Measurements from ENCODE around the gene CNOT11.

Gene CNOT11

GRCh38 chr2:101278925-101279324 lies 26.2 kb downstream of the CNOT11 start:
- DNase-seq (ENCODE audit: low read depth): no peak

DNA sequence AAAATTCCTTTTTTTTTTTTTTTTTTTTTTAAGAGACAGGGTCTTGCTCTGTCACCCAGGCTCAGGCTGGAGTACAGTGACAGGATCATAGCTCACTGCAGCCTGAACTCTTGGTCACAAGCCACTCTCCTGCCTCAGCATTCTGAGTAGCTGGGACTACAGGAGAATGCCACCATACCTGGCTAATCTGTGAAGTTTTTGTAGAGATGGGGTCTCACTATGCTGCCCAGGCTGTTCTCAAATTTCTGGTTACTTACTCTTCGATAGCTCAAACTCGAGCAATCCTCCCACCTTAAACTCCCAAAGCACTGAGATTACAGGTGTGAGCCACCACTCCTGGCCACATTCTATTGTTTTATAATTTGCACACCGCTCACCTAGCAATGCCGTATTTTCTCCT lies 28.8 kb downstream of the CNOT11 start:
- DNase-seq (ENCODE audit: low read depth): no peak

DNA sequence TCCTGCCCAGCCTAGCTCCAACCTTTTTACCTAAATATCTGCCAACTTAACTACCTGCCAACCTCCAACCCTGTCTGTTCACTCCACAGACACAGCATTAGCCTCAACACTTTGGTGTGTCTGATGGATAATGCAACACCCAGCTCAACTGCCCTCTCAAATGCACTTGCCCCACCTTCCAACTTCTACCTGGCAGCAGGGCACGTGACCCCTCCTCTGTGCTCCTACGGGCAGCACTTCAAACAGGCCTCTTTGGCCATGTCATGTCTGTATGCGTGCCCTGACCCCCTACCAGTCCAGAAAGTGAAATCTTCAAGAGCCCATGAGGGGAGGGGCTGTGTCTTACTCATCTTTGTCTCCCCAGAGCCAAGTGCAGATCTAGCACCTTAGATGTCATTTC lies 30.3 kb downstream of the CNOT11 start:
- no peak for DNase-seq (ENCODE audit: low read depth)

DNA sequence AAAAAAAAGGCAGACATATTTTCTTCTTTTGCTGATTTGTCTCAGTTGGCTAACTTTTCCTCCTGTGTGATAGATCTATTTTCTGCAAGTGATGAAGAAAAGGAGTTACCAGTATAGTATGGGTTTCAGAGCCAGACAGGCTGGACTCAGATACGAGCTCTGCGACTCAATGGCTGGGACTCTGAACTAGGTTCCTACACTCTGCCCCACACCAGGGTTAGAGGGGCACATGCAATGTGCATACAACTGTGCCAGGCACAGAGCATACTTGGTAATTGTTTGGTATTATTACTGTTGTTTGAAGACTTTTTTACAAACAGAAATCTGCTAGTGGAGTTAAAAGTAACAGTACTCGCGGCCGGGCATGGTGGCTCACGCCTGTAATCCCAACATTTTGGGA lies 34.0 kb downstream of the CNOT11 start:
- DNase-seq (ENCODE audit: low read depth): no peak

DNA sequence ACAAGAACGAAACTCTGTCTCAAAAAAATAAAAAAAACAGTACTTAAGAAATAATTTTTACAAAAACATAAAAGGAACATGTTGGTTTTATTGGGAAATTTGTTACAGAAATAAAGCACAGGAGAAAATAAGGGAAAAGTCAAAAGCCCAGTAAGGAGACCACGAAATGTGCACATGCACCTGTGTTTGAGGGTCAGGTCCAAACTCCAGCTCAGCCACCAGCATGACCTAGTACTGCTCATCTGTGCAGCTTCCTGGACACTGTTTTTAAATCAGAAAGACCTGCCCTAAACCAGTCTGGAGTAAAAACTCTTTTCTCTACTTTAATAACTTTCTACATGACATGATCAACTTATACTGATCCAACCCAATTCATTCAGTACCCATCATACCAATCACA lies 34.6 kb downstream of the CNOT11 start:
- no peak for DNase-seq (ENCODE audit: low read depth)

GRCh38 chr2:101290711-101291110 lies 38.0 kb downstream of the CNOT11 start:
- no peak for DNase-seq (ENCODE audit: low read depth)

DNA sequence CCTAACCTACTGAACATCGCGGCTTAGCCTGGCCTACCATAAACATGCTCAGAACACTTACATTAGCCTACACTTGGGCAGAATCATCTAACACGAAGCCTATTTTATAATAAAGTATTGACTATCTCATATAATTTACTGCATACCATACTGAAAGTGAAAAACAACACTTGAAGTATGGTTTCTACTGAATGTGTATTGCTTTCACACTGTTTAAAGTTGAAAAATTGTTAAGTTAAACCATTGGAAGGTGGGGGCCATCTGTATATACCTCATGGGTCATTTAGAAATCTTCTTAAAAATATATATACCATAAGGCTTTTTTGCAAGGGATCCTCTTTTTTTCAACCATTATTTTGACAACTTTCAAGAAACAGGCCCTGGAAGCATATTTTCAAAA lies 39.3 kb downstream of the CNOT11 start:
- no peak for DNase-seq (ENCODE audit: low read depth)

DNA sequence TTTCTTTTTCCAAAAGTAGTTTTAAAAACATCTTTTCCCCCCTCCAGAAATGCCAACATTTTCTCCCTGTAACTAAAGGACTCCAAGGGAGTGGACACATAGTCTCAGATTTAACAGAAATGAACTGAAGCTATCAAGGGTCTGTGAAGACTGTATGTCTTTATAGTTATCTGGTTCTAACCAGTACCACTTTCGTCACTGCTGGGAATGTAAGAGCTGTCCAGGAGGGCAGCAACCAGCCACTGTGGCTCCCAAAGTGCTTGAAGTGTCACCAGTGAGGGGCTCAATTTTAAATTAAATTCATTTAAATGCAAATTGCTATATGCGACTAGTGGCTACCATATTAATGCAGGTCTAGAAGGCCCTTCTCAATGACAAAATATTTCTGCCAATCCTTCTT lies 40.9 kb downstream of the CNOT11 start:
- DNase-seq (ENCODE audit: low read depth): no peak

- no peak for DNase-seq (ENCODE audit: low read depth)
These were observed 42.2 kb downstream of the CNOT11 start for GRCh38 chr2:101294861-101295260.

DNA sequence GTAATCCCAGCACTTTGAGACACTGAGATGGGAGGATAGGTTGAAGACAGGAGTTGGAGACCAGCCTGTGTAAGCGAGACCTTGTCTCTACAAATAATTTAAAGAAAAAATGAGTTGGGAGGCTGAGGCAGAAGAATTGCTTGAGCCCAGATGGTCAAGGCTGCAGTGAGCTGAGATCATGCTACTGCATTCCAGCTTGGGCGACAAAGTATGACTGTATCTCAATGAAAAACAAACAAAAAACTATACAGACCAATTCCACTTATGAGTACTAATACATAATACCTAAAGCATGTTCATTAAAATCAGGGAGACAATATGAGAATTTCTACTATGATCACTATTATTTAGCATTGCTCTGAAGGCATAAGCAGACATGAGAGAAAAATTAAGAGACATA lies 43.2 kb downstream of the CNOT11 start:
- no peak for DNase-seq (ENCODE audit: low read depth)

DNA sequence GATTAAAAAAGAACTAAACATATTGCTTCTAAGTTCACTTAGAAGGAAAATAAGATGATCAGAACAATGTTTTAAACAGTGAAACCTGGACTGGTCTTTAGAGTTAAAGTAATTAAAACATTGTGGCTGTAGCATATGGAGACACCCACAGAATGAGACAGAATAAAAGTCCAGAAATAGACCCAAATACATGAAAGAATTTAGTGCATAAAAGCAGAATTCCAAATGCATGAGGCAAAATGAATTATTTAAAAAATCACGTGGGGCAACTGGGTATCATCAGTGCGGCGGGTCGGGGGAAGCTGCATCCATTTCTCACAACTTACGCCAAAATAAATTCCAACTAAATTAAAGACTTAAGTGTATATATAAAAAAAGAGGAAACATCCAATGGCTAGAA lies 43.7 kb downstream of the CNOT11 start:
- DNase-seq (ENCODE audit: low read depth): no peak

DNA sequence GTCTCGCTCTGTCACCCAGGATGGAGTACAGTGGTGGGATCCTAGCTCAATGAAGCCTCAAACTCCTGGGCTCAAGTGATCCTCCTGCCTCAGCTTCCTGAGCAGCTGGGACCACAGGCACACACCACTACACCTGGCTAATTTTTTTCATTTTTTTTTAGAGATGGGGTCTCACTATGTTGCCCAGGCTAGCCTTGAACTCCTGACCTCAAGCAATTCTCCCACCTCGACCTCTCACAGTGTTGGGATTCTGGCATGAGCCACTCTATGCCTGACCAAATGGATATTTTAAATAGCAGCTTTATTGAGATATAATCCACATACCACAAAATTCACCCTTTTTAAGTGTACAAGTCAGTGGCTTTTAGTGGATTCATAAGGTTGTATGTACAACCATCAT lies 44.7 kb downstream of the CNOT11 start:
- DNase-seq (ENCODE audit: low read depth): no peak

DNA sequence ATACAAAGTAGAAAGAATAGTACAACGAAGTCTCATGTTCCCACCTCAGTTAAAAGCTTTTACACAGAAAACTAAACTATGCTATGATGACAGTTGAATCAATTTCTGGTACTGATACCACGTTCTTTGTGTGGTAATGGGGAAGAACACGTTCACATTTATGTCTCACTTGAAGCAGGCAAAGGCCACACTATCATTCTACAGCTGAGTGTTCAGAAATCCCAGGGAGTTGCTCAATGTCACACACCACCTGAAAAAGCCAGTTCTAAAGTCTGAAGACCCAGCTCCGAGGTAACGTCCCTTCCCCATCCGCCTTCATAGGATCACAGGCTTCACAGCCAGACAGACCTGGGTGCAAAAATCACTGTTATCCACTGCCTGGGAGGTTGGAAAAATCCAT lies 46.9 kb downstream of the CNOT11 start:
- no peak for DNase-seq (ENCODE audit: low read depth)

DNA sequence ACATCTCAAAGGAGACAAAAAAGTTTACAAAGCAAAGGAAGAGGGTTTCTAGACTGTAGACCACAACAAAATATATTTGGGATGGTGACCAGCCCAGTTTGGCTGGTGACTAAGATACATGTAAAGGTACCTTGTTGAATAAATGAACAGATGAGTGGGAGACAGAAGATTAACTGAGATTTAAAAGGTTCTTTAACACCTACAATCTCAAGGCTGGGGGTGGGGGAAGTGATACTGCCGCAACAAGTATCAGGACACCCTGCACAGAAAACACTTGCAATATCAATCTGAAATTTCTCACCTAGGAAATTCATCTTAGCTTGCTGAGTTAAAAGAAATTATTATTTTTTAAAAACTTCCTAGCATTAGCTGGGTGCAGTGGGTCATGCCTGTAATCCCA lies 47.5 kb downstream of the CNOT11 start:
- DNase-seq (ENCODE audit: low read depth): no peak

DNA sequence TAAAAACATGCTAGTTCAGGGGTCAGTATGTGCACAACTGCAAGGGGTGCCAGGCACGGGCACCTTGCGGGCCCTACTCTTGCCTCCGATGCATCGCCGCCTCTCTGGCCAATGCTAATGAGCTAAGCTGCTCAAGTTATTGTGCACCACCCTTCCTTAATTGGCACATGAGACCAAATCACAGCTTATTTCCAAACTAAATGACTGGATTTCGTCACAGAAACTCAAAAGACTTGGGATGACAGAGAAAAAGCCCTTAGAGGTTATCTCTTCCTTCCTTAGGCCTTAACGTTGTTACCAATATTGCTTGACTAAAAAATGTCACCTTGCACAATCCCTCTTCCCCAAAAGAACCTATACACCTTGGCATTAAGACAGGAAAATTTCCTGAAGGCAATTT lies 48.1 kb downstream of the CNOT11 start:
- DNase-seq (ENCODE audit: low read depth): no peak

GRCh38 chr2:101302016-101302415 lies 49.3 kb downstream of the CNOT11 start:
- DNase-seq (ENCODE audit: low read depth): no peak

DNA sequence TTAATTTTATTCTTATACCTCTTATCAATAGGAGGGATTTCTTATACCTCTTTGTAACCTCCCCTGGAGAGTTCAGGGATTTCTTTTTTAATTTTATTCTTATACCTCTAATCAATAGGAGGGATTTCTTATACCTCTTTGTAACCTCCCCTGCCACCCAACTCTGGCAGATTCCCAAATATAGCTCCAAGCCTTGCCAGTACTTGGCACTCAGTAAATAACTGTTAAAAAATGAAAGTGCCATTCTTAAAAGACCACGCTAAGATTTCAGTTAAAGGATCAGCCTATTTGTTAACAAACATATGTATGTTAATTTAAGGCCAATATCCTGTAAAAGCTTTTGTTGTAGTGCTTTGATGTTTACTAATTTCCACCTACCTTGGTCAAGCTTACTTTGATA lies 51.0 kb downstream of the CNOT11 start:
- DNase-seq (ENCODE audit: low read depth): no peak

DNA sequence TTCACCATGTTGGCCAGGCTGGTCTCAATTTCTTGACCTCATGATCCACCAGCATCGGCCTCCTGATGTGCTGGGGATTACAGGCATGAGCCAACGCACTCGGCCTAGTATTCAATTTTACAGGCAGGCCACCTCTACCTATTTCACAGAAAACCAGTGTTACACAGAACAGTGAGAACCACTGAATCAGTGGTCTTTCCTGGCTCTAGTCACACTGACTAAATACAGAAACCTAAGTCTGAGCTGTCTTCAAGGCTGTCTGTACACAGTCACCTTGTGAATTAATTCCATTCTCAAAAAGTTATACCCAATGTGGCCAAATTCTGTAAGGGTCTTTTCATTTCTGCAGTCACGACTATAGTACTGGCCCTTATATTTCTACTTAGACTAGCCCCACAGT lies 52.3 kb downstream of the CNOT11 start:
- DNase-seq (ENCODE audit: low read depth): no peak

DNA sequence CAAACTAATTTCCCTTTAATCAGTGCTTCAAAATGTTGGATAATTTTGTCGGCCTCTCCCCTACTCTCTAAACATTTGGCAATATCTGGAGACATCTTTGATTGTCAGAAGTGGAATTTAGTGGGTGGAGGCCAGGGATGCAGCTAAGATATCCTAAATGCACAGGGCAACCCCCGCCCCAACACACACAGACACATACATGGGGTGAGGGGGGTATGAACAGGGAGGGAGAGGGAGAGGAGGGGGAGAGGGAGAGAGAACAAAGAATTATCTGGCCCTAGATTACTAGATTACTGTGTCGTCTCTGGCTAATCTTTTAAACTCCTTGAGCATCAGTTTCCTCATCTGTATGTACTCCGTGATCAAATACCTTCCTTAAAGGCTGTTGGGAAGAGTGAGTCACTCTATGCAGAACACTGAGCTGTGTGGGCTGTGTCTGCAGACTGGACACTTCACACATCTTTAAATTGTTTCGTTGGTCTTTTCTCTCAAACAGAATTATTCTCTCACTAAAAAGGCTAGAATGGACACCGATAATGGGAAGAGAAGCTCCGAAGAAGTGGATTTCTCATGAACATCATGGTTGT lies 52.9 kb downstream of the CNOT11 start:
- no peak for DNase-seq (ENCODE audit: low read depth)

- DNase-seq (ENCODE audit: low read depth): no peak
These were observed 53.7 kb downstream of the CNOT11 start for GRCh38 chr2:101306410-101306809.

DNA sequence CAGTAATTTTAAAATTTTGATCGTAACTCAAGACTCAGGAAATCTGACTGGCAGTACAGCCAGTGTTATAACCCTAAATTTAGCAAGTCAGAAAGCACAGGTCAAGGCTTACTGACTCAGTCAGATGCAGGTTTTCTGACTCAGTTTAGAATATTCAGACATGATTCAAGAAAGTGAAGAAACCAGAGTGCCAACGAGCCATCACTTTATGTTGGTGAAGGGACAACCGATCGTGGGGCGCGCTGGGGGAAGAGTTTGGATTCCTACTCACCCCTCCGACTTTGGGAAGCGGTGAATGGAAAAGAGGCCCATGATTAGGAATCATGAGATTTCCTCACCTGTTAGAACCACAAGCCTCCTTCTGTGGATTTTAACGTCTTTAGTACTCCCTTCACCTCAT lies 54.8 kb downstream of the CNOT11 start:
- no peak for DNase-seq (ENCODE audit: low read depth)

DNA sequence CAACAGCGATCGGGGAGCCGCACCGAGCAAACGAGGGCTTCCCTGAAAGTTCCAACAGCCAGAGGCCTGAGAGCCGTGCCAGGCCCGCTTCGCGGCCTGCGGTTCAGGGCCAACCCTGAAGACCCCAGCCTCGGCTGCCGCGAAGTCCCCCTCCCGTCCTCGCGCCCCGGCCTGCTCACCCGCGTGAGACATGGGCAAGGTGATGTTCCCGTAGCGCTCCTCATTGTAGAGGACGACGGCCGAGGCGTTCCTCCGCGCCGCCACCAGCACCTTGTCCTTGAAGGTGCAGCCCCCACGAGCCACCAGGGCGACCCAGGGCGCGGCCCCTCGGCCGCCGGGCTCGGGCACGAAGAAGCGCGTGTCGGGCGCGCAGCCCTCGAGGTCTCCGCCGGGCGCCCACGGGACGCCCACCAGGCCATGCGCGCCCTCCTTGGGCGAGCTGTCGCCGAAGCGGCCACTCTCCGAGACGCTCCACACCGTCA lies 55.3 kb downstream of the CNOT11 start:
- no peak for DNase-seq (ENCODE audit: low read depth)

GRCh38 chr2:101308432-101309210 lies 55.9 kb downstream of the CNOT11 start, which contains the start of gene RNF149:
Gene RNF149 (minus strand): TSS chr2:101308701. CDS start chr2:101308588, 113 bp downstream.
- DNase-seq (ENCODE audit: low read depth): peak; percentile 90

Measured in activated T-helper 1 cell treated with Interleukin-2 at 50 U/mL for 16 hours (primary cell).